HEK293 (cell line): ENCODE measurements around the gene CSNK1E.

Experiments
- MEIS1 ChIP-seq: sonication (generic); formaldehyde crosslinking; IDR thresholded peaks from 2 replicates; pipeline ENCODE4 v1.8.1; 2022; ENCODE audit warnings: missing genetic modification reagents, mild to moderate bottlenecking, borderline replicate concordance
- ZNF157 ChIP-seq: fragments of 450-650 bp; formaldehyde crosslinking; IDR thresholded peaks from 2 replicates; pipeline ENCODE4 v1.5.1; 2016; ENCODE audit warnings: missing biosample characterization, missing genetic modification characterization
- ZNF292 ChIP-seq: fragments of 450-650 bp; formaldehyde crosslinking; IDR thresholded peaks from 2 replicates; pipeline ENCODE4 v1.5.1; 2016; ENCODE audit warnings: low read depth, missing biosample characterization, missing genetic modification characterization, borderline replicate concordance
- ZNF423 ChIP-seq: fragments of 450-650 bp; formaldehyde crosslinking; IDR thresholded peaks from 2 replicates; pipeline ENCODE4 v1.5.1; 2016; ENCODE audit warnings: missing biosample characterization, missing genetic modification characterization
- ZNF501 ChIP-seq: fragments of 450-650 bp; formaldehyde crosslinking; IDR thresholded peaks from 2 replicates; pipeline ENCODE4 v1.5.1; 2016; ENCODE audit warnings: missing biosample characterization, missing genetic modification characterization
- ZNF600 ChIP-seq: fragments of 450-650 bp; formaldehyde crosslinking; IDR thresholded peaks from 2 replicates; pipeline ENCODE4 v1.5.1; 2016; ENCODE audit warnings: missing biosample characterization, missing genetic modification characterization
- ZNF791 ChIP-seq: fragments of 450-650 bp; formaldehyde crosslinking; IDR thresholded peaks from 2 replicates; pipeline ENCODE4 v1.5.1; 2016; ENCODE audit warnings: missing biosample characterization, missing genetic modification characterization
- TF ChIP-seq, protein P1 (sequence below): fragments of 450-650 bp; formaldehyde crosslinking; IDR thresholded peaks from 2 replicates; pipeline ENCODE4 v1.5.1; 2016; ENCODE audit warnings: missing biosample characterization, missing genetic modification characterization
- TF ChIP-seq, protein P2 (sequence below): fragments of 450-650 bp; formaldehyde crosslinking; IDR thresholded peaks from 2 replicates; pipeline ENCODE4 v1.5.1; 2016; ENCODE audit warnings: missing biosample characterization, missing genetic modification characterization

DNA sequence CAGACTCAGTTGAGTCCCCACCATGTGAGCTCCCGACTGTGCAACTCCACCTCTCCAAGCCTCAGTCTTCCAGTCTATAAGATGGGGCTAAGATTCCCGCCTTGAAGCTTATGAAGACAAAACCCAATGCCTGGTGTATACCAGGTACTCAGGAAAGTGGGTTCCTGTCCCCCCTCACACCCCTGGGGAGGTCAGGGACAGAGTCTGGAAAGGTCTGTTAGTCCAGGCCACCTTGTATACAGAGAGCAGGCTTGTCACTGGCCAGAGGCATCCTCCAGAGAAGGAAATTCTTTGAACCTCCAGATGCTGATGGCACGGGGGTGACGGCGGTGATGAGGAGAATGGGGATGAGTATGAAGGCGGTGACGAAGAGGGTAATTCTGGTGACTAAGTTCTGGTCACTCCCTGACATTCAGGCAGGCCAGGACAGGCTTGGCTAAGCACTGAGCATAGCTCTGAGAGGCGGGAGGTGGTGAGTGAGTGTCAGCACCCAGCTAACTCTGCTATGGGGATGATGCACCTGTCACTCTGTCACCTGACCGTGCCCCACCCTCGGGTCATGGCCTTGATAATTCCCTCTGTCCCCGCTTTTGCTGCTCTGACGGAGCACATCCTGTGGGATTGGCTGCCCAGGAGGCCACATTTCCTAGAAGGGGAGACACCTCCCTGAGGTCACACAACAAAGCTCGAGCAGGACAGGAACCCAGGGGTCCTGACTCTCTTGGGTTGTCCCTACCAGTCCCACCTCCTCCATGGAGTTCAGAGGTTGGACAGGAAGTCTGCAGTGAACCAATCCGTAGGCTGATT, 30.9 kb upstream of the CSNK1E start:
- TF ChIP-seq, protein P1, sequence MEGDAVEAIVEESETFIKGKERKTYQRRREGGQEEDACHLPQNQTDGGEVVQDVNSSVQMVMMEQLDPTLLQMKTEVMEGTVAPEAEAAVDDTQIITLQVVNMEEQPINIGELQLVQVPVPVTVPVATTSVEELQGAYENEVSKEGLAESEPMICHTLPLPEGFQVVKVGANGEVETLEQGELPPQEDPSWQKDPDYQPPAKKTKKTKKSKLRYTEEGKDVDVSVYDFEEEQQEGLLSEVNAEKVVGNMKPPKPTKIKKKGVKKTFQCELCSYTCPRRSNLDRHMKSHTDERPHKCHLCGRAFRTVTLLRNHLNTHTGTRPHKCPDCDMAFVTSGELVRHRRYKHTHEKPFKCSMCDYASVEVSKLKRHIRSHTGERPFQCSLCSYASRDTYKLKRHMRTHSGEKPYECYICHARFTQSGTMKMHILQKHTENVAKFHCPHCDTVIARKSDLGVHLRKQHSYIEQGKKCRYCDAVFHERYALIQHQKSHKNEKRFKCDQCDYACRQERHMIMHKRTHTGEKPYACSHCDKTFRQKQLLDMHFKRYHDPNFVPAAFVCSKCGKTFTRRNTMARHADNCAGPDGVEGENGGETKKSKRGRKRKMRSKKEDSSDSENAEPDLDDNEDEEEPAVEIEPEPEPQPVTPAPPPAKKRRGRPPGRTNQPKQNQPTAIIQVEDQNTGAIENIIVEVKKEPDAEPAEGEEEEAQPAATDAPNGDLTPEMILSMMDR = no peak
- no peak for TF ChIP-seq ZNF501 (tag by site-specific recombination)
- no peak for TF ChIP-seq ZNF292
- TF ChIP-seq ZNF423 (tag by site-specific recombination) = no peak
- TF ChIP-seq, protein P2, sequence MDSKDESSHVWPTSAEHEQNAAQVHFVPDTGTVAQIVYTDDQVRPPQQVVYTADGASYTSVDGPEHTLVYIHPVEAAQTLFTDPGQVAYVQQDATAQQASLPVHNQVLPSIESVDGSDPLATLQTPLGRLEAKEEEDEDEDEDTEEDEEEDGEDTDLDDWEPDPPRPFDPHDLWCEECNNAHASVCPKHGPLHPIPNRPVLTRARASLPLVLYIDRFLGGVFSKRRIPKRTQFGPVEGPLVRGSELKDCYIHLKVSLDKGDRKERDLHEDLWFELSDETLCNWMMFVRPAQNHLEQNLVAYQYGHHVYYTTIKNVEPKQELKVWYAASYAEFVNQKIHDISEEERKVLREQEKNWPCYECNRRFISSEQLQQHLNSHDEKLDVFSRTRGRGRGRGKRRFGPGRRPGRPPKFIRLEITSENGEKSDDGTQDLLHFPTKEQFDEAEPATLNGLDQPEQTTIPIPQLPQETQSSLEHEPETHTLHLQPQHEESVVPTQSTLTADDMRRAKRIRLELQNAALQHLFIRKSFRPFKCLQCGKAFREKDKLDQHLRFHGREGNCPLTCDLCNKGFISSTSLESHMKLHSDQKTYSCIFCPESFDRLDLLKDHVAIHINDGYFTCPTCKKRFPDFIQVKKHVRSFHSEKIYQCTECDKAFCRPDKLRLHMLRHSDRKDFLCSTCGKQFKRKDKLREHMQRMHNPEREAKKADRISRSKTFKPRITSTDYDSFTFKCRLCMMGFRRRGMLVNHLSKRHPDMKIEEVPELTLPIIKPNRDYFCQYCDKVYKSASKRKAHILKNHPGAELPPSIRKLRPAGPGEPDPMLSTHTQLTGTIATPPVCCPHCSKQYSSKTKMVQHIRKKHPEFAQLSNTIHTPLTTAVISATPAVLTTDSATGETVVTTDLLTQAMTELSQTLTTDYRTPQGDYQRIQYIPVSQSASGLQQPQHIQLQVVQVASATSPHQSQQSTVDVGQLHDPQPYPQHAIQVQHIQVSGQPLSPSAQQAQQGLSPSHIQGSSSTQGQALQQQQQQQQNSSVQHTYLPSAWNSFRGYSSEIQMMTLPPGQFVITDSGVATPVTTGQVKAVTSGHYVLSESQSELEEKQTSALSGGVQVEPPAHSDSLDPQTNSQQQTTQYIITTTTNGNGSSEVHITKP (tag by site-specific recombination) = no peak
- TF ChIP-seq ZNF791 (tag by site-specific recombination) = no peak
- TF ChIP-seq MEIS1 (CRISPR knock-in tag) = no peak
- no peak for TF ChIP-seq ZNF157
- TF ChIP-seq ZNF600 (tag by site-specific recombination) = no peak
